GM21576 (cell line): ENCODE results near the gene RHOJ.
"Not testable (repeated sequence)": the region's sequence is repeated elsewhere in the genome, so short reads cannot be mapped to it uniquely, and the experiment has no call there.

ENCODE experiments used
- ATAC-seq: cut with Tn5 transposase; IDR thresholded peaks from one replicate; pipeline ENCODE4 v1.9.1; 2021; ENCODE audit warnings: mild to moderate bottlenecking, moderate library complexity; ENCODE audit not compliant: unreplicated experiment

Gene RHOJ

GRCh38 chr14:63204407-63205043 lies at the start of gene RHOJ:
Gene RHOJ, plus strand, starts transcription at chr14:63204443. Its CDS starts 427 bp downstream, at chr14:63204870.
- no peak for ATAC-seq

GRCh38 chr14:63155511-63156185 lies 48.6 kb upstream of the RHOJ start:
- no peak for ATAC-seq

GRCh38 chr14:63157195-63157594 lies 47.0 kb upstream of the RHOJ start:
- ATAC-seq, result no peak

GRCh38 chr14:63163306-63163705 lies 40.9 kb upstream of the RHOJ start:
- ATAC-seq, result no peak

DNA sequence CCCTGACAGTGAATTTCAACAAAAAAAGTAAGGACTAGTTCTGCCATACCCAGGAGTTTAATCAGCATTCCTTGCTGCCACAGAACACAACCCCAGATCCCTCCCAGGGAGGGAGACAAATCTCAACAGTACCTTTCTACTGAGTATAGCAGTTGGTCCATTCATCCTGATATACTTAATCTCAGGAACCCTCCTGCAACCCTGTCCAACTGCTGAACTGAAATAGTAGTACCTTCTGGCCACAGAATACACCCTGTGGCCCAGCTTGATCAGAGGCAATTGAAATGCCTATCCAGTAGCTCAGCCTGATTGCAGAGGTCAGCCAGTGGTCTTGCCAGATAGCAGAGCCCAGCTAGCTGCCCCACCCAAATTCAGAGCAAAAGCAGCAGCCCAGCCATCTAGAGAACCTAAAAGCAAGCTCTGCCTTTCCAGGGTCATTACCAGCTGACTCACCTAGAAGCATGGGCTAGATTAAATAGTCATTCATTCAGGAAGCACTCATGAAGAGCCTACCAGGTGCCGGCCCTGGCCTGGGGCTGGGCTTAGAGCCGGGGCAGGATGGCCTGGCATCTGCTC lies 40.0 kb upstream of the RHOJ start:
- ATAC-seq, result no peak

DNA sequence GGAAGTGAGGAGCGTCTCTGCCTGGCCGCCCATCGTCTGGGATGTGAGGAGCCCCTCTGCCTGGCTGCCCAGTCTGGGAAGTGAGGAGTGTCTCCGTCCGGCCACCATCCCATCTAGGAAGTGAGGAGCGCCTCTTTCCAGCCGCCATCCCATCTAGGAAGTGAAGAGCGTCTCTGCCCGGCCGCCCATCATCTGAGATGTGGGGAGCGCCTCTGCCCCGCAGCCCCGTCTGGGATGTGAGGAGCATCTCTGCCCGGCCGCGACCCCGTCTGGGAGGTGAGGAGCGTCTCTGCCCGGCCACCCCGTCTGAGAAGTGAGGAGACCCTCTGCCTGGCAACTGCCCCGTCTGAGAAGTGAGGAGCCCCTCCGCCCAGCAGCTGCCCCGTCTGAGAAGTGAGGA lies 39.0 kb upstream of the RHOJ start:
- not testable (repeated sequence) for ATAC-seq

DNA sequence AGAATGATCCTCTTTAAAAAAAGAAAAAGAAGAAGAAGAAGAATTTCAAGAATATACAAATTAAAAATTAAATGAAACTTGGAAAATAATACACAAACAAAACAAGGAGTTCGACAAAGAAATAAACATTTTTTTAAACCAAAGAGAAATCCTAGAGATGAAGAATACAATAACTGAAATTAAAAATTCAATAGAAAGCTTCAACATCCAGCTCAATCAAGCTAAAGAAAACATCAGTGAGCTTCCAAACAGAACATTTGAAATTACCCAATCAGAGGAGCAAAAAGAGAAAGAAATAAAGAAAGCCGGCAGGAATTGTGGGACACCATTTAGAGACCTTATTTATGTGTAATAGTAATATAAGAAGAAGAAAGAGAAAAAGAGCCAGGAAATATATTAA lies 37.2 kb upstream of the RHOJ start:
- no peak for ATAC-seq

DNA sequence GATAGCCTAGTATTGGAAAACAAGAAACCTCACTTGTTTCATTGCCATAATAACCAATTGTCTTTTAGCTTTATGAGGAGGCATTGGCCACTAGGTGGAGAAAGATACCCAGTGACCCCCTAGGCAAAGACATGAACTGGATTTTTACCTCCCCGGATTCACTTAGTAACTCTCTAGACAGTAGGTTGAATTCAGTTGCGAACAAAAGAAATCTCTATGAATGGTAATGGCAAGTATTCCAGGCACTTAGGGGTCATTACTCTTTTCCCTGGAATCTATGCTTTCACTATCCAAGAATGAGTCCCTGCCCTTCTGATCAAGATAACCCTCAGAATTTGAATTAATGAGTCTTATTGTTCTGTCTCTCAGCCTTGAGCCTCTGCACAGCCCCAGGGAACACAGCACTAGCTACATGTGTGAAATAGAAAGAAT lies 29.5 kb upstream of the RHOJ start:
- ATAC-seq, result no peak

GRCh38 chr14:63175531-63175930 lies 28.7 kb upstream of the RHOJ start:
- no peak for ATAC-seq

DNA sequence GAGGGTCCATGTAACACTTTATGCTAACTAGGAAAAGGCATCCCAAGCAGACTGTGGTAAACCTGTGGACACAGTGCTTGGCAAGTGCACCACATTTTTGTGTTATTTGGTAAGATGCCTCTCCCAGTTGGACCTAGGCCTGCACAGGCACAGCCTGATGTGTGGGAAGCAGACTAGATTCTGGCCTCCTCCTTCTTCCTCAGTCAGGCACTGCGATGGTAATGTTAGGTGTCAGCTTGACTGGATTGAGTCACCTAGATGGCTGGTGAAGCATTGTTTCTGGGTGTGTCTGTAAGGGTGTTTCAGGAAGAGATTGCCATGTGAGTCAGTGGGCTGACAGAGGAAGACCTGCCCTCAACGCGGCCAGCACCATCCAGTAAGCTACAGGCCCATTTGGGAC lies 25.3 kb upstream of the RHOJ start:
- no peak for ATAC-seq

- ATAC-seq, result no peak
These were observed 24.9 kb upstream of the RHOJ start for GRCh38 chr14:63179383-63179782.

DNA sequence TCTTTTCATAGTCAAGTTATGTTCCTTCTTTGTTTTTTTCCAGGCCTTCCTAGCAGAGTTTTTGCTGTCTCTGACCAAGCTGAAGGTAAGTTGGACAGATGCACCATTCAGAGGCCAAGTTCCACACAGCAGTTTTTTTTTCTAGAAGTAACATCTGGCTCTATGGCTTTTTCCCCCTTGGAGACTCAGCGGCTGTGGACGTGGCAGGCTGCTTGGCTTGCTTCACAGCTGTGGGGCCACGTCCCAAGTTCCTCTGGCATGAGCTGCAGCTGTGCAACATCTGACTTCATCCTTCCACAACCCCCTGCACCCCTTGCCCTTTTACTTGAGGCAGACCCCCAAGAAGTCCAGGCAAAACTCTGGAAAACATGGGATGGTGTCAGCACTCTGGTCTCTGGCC lies 24.2 kb upstream of the RHOJ start:
- no peak for ATAC-seq

DNA sequence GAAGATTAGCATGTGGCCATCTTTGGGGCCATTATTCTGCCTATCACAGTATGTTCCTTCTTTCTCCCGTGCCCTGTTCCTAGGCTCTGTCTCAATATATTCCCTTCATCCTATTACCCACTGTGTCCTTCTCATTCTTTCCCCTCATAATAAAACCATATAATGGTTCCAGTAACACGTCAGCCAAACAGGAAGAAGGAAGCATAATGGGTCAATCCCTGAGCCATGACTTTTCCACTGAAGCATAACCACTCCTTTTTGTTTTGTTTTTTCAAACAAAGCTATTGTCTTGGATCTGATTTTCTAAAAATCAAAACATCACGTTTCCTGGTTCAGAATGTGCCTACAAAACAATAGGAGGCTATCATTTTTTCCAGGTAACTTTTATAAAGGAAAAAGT lies 21.3 kb upstream of the RHOJ start:
- ATAC-seq, result no peak

GRCh38 chr14:63186453-63186852 lies 17.8 kb upstream of the RHOJ start:
- ATAC-seq, result no peak

GRCh38 chr14:63191211-63191610 lies 13.0 kb upstream of the RHOJ start:
- ATAC-seq, result no peak

- ATAC-seq, result no peak
These were observed 12.2 kb upstream of the RHOJ start for GRCh38 chr14:63192085-63192484.

GRCh38 chr14:63193236-63193635 lies 11.0 kb upstream of the RHOJ start:
- ATAC-seq, result no peak

DNA sequence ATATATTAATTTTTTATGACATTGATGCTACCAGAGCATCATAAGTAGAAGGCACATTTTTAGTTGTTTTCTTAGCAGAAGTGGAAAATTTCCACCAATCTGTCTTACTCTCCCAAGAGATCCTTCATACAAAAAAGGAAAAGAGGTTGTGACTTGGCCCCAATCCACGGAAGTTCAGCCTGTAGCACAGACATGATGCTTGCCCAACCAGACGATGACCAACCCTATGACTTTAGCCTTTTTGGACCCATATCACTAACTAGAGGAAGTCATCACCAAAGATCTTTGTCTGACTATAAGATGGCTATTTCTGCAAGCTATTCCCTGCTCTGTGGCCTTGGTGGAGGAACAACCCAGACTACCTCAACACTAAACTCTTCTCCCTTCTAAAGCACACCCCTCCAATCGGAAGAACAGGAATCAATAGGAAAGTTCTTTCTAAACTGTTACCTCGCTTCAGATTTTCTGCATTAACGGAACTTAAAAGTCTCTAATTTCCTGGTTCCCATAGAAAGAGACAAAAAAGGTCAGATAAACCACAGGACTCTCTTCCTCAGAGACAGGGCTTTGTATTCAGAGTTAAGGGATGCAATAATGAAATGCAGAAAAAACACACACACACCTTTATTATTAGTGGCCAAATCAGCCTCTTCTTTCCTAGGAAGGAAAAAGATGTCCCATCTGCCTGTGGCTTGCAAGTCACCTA lies 4.1 kb upstream of the RHOJ start:
- ATAC-seq, result no peak

GRCh38 chr14:63200767-63201166 lies 3.5 kb upstream of the RHOJ start:
- no peak for ATAC-seq

DNA sequence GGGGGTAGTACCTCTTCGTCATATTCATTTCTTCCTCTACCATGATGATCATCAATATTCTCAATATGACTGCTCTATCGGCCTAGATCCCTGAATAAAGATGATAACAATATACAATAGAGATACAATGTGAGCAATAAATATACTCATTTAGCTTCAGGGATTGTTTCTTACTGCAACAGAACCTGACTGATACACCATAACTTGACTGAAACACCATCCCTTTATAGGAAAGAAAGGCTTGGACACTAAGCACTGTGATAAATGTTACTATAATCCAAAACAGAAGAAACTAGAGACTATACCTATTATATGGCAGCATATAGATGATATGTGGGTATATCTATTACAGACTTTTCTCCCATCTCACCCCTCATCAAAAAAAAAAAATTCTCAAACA lies 1.2 kb upstream of the RHOJ start:
- ATAC-seq, result no peak

DNA sequence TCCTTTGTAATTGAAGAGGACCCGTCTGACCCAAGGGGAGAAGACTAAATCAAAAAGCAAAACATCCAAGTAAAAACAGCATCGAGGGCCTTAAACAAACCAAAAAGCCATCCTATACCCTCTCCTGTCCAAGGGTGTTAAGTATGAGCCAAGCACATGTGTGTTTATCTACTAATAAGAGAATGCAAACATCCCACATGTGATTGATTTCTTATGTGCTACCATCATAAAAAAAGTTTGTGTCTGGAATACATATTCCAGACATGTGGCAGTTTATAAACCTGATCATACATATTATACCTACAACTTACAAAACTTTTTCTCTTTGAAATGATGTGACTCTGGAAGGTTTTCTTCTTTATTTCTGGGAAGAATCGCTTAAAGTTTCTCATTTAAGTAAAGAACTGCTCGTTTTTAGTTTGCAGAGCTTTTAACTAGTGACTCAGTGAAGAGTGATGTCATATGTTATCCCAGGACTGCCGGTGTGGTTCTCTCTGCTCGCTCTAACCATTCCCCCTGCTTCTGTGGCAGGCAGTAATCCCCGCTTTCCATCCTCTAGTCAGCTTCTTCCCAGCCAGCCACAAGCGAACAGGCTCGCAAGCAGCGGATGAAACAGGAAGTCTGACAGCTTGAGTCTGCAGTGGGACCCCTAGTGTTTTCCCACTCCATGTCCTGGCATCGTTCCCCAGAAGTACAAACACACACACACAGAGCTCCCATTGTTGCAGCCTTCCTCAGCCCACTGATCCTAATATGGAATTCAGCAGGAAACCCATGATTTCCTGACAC lies 431 bp upstream of the RHOJ start:
- ATAC-seq, result no peak
